Measurements from ENCODE around the gene PWWP2B.

Gene PWWP2B

GRCh38 chr10:132462463-132463332 is 65.7 kb downstream of the PWWP2B start:
- no peaks in the 10 kb centered on the region for H3K9me3 ChIP-seq (ENCODE audit: severe bottlenecking)
- H3K27ac ChIP-seq (ENCODE audit: poor library complexity, severe bottlenecking) = no peak overlapping the region
- H3K4me3 ChIP-seq (ENCODE audit: severe bottlenecking) = no peak overlapping the region
- ATAC-seq (ENCODE audit: low read depth) = no peak
- no peak for DNase-seq (ENCODE audit: low spot score)
- H3K36me3 ChIP-seq (ENCODE audit: low read depth) = no peaks in the 10 kb centered on the region
- TF ChIP-seq CTCF (IDR thresholded peaks at IDR 0.05; ENCODE audit: poor library complexity, severe bottlenecking) = no peak
- H3K27me3 ChIP-seq (ENCODE audit: insufficient read depth, poor library complexity, severe bottlenecking) = no peaks in the 10 kb centered on the region
- H3K4me1 ChIP-seq (ENCODE audit: insufficient read depth, poor library complexity, severe bottlenecking) = no peaks in the 10 kb centered on the region

- DNase-seq (ENCODE audit: low spot score) (no peak), ATAC-seq (ENCODE audit: low read depth) (no peak)
- Histone ChIP-seq H3K4me1 (ENCODE audit: insufficient read depth, poor library complexity, severe bottlenecking) (no peaks in the 10 kb centered on the region), H3K27ac (ENCODE audit: poor library complexity, severe bottlenecking) (no peak overlapping the region), H3K4me3 (ENCODE audit: severe bottlenecking) (no peak overlapping the region), H3K9me3 (ENCODE audit: severe bottlenecking) (no peaks in the 10 kb centered on the region), H3K27me3 (ENCODE audit: insufficient read depth, poor library complexity, severe bottlenecking) (no peaks in the 10 kb centered on the region), H3K36me3 (ENCODE audit: low read depth) (no peaks in the 10 kb centered on the region)
- peak; percentile 15 for TF ChIP-seq CTCF (IDR thresholded peaks at IDR 0.05; ENCODE audit: poor library complexity, severe bottlenecking)
These were observed 66.6 kb downstream of the PWWP2B start for GRCh38 chr10:132463333-132464255.

- no peak for TF ChIP-seq CTCF (IDR thresholded peaks at IDR 0.05; ENCODE audit: poor library complexity, severe bottlenecking)
- no peak for ATAC-seq (ENCODE audit: low read depth)
- Histone ChIP-seq H3K4me3 (ENCODE audit: severe bottlenecking) (no peak overlapping the region), H3K9me3 (ENCODE audit: severe bottlenecking) (no peaks in the 10 kb centered on the region), H3K27ac (ENCODE audit: poor library complexity, severe bottlenecking) (no peak overlapping the region), H3K27me3 (ENCODE audit: insufficient read depth, poor library complexity, severe bottlenecking) (no peaks in the 10 kb centered on the region), H3K36me3 (ENCODE audit: low read depth) (no peaks in the 10 kb centered on the region), H3K4me1 (ENCODE audit: insufficient read depth, poor library complexity, severe bottlenecking) (no peaks in the 10 kb centered on the region)
- DNase-seq (ENCODE audit: low spot score) = no peak
These were observed 67.5 kb downstream of the PWWP2B start for GRCh38 chr10:132464256-132465192.

GRCh38 chr10:132465193-132465888 is 68.3 kb downstream of the PWWP2B start:
- no peak overlapping the region for H3K4me3 ChIP-seq (ENCODE audit: severe bottlenecking)

More at GRCh38 chr10:132465193-132465888, 68.3 kb downstream of the PWWP2B start:
- no peak for ATAC-seq (ENCODE audit: low read depth)
- Histone ChIP-seq H3K27ac (ENCODE audit: poor library complexity, severe bottlenecking) (no peak overlapping the region), H3K36me3 (ENCODE audit: low read depth) (no peaks in the 10 kb centered on the region), H3K4me1 (ENCODE audit: insufficient read depth, poor library complexity, severe bottlenecking) (no peaks in the 10 kb centered on the region), H3K9me3 (ENCODE audit: severe bottlenecking) (no peaks in the 10 kb centered on the region), H3K27me3 (ENCODE audit: insufficient read depth, poor library complexity, severe bottlenecking) (no peaks in the 10 kb centered on the region)
- no peak for DNase-seq (ENCODE audit: low spot score)
- no peak for TF ChIP-seq CTCF (IDR thresholded peaks at IDR 0.05; ENCODE audit: poor library complexity, severe bottlenecking)

Measured in RWPE2 (cell line).